Right renal pelvis (tissue), 4 donors: ENCODE data around the gene USO1. TPM values are rescaled to one million over a fixed set of nuclear protein-coding genes. Genes with fewer than 3 reads are reported as not detected.
"Not testable (repeated sequence)": the region's sequence is repeated elsewhere in the genome, so short reads cannot be mapped to it uniquely, and the experiment has no call there.

ENCODE experiments used
- DNase-seq, 4 donors: peaks; one replicate each; pipeline ENCODE4 v3.0.0-alpha.2; 2013; ENCODE audit warnings: low read depth in 4 of 4, low spot score in 3 of 4, missing footprints in 1 of 4
- polyA plus RNA-seq, 4 donors: library from polyadenylated mRNA; unstranded; fragments of 120-200 nt; gene quantifications; one replicate each; pipeline ENCODE4 v1.2.1, GENCODE V29; 2013; ENCODE audit not compliant: insufficient read length in 4 of 4

USO1 gene
- polyA plus RNA-seq, 4 donors: 80.6 to 92.5 (median 89.9) TPM

DNA sequence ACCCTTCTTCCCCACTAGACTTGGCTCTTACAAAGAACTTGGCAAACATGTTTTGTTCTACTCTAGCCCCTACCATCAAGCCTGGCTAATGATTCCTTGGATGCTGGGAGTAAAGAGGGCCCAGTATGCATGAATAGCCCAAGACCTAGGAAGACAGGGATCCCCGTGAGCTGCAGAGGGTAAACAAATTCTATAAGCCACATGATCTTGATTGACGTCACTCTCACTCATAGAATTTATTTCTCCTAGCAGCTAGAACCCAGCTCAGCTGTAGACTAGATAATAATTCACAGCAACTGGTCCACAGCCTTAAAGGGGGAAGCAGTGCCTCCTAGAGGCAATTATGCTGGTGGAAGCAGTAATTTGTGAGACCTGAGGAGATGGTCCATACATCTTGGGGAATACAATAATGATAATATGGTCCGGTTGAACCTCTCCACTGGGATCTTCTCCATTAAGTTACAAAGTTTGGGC is 16.1 kb upstream of the USO1 start:
- DNase-seq: no peak

DNA sequence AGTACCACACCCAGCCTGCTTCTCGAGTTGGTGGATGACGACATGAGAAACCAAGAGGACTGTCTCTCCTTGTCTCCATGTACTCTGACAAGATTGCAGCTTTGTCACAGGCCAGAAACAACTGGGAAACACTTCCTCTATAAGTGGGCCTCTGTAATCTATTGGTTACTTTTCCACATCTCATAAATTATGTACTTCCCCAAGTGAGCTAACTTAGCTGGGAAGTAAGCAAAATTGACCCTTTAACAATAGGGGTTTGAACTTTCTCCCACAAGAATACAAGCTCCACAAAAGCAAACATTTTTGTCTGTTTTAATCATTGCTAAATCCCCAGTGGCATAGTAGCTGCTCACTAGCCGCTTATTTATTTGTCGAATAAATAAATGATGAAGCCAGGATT is 14.1 kb upstream of the USO1 start:
- no peak for DNase-seq

DNA sequence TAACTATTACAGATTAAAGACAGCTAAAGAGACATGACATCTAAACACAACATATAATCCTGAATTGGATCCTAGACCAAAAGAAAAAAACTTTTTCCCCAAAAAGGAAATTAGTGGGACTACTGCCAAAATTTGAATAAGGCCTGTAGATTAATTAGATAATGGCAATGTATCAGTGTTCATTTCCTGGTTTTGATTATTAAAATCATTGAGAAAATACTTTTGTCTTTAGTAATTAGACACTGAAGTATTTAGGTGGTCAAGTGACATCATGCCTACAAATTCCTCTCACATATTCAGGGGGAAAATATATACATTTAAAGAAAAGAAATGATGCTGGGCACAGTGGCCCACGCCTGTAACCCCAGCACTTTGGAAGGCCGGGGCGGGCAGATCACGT is 10.4 kb upstream of the USO1 start:
- no peak for DNase-seq

DNA sequence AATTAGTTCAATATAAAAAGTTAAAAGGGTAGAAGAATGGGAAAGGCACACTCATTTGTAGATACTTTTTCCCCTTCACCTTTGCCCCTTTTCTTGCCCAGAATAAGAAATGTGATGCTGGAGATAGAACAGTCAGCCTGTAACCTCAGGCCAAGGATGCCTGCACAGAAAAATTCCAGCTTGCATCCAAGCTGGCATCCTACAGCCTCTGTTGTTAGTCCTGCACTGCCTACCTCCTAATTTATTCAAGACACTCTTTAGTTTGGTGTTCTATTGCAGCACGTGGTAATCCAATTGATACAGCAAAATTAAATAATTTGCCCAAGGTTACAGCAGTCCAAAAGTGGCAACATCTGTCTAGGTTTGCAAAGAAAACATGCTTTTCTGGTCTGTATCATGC is 9.7 kb upstream of the USO1 start:
- DNase-seq: no peak

DNA sequence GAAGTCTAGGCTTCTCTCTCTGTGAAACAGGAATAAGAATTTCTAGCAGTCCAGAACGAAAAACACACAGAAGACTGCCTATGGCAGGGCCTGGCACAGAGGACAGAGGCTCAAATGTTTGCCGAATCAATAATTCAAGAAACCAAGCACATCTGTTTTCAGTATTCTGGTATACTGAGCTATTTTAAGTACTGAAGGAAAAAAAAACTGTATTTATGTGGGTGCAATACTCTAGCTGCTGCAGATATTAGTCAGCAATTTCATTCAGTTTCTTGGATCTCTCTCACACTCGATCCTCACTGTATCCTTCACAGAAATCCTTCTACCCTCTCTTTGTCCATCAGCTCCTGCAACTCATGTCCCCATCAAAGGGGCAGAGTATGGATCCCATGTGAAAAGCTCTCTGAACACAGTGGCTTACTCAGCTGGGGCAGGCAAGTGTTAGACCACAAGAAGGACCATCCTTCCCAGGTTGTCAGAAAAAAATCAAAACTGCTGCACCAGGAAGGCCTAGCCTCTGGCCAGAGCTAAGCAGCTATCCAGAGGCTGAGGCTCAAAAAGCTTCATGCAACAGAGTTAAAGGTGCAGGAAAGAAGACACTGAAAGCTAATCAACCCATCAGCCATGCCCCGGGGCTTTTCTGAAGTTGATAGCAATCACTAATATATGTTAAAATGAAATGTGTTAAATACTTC is 9.1 kb upstream of the USO1 start:
- no peak for DNase-seq

DNA sequence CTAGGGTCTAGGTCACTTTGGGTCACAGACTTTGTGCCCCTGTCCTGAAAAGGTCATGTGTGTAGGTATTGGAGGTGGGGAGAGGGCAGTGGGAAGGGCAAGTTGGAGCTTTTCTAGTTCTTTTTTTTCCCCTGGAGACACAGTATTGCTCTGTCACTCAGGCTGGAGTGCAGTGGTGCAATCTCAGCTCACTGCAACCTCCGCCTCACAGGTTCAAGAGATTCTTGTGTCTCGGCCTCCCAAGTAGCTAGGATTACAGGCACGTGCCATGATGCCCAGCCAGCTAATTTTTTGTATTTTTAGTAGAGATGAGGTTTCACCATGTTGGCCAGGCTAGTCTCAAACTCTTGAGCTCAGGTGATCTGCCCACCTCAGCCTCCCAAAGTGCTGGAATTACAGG is 8.3 kb upstream of the USO1 start:
- not testable (repeated sequence) for DNase-seq

DNA sequence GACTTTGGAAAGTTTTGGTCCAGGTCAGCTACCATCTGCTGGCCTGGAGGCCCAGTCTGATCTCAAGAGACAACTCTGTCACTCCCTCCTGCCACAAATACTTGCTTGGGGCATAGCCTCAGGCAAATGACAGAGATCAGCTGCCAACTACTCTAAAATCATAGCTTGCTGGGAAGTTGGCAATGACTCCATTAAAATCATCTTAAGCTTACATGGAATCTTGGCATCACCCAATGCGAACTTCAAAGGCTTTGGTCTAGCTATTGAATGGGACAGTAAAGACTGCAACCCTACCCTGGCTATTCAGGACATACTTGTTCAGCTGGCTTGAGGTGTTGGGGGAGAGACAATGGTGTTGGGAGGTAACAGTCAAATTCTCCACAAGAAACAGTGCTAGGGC is 7.0 kb upstream of the USO1 start:
- DNase-seq: no peak

DNA sequence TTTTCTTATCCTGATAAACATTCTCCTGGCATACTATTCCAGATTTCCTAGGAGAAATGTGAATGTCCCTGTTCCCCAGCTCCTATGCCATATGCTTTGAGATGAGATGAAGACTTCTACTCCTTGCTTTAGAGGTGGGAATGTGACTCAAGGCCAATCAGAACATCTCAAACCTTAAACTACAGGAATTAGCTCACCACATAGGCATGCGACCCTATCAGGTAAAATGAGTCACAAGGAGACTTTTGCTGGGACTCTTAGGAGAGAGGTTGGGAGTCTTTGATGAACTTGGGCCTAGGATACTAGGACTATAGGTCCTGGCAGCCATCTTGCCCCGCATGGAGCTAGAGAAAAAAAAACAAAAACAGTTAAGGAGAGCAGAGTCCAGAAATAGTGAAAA is 5.8 kb upstream of the USO1 start:
- DNase-seq: no peak

DNA sequence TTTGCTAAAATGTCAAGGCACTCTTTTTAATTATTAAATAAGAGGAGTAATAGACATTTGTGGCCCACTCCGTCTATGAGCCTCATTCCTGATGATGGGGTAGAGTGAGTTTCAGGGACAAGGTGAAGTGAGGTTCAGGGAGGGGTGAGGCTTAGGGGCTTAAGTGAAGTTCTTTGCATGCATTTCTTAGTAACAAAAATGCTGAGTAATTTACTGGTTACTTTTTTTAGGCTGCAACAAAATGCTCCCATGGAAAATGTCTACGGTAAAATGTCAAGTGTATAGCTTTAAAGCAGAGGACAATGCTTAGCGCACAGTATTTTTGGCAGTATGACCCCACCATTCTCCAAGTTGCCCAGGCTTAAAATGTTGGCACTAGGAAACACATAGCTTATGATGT is 2.0 kb upstream of the USO1 start:
- DNase-seq: no peak

DNA sequence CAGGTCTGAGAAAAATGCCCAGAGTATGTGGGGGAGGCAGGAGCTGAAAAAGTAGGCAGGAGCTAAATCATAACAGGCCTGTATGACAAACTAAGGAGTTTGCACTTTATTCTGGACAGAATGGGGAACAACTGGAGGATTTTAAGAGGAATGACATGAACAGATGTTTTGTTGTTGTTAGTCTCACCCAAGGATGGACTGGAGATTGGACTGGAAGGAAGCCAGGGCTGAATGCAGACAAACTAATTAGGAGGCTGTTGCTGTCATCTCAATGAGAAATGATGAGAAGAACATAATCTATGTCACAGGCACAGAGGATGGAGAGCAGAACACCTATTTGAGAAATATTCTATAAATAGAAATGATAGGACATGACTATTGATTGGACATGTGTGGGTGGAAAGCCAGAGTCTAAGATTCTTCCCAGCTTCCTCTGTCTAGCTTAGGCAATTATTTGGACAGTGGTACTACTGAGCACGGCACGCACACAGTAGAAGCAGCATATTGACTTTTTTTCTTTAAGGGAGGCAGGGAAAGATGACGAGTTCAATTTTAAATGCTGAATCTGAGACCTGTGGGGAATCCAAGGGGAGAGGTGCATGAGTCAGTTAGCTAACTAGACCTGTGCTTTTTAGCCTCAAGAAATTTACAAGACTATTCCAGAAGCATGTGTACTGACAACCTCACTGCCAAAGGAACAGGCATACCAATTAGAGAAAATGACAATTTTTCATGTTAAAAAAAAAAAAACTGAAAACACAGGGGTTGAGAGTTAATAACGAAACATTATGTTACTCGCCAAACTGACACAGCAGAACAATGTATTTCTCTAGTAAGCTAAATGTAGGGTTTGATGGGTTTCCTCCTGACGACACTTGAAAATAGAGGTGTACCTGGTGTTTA is 963 bp upstream of the USO1 start:
- DNase-seq: peak in 1 of 4 donors; percentile 15

DNA sequence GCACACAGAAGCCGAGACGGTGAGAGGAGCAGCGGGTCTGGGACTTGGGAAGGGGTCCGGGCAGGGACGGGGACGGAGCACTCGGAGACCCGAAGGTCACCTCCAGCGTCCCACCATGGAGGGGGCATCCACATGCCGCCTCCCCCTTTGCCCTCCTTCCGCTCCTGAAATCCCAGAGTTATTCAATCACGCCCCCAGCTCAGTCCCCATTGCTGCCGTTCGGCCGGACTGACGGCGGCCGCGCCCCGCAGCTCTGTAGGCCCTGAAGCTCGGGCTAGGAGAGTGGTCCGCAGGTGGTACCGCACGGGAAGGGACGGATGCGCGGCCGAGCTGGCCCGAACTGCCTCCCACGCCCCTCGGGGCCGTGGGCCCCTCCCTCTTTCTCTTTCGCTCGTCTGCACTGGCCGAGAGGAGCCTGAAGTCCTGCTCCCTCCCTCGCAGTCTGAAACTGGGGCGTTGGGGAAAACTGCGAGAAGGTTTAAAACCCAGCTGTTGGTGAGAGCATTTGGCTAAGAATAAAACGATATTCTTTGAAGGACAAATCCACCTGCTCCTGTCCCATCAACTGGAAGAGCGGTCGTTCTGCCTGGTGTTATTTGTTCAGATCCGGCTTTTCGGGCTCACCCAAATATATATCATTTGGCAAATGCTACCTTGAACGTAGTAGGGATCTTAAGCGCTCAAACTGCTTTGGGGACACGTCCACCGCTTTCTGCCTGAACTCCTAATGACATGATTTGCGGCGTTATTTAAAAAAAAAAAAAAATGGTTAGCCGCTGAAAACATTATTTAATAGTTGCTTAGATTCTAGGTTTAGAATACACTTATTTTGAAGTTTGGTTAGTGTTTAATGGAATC is 719 bp downstream of the USO1 start:
- DNase-seq: peak; percentile 53 to 75 (median 58)

DNA sequence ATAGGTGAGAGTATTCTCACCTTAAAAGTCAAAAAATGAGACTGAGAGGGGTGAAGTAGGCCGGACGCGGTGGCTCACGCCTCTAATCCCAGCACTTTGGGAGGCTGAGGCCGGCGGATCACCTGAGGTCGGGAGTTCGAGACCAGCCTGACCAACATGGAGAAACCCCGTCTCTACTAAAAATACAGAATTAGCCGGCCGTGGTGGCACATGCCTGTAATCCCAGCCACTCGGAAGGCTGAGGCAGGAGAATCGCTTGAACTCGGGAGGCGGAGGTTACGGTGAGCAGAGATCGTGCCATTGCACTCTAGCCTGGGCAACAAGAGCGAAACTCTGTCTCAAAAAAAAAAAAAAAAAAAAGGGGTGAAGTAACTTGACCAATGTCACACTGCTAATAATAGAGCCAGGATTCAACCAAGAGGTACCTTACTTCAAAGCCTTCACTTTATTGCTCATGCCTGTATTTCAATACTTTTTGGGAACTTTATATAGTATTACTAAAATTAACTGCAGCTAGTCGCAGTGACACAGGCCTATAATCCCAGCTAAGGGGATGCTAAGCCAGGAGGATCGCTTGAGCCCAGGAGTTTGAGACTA is 1.7 kb downstream of the USO1 start:
- DNase-seq: not testable (repeated sequence)

DNA sequence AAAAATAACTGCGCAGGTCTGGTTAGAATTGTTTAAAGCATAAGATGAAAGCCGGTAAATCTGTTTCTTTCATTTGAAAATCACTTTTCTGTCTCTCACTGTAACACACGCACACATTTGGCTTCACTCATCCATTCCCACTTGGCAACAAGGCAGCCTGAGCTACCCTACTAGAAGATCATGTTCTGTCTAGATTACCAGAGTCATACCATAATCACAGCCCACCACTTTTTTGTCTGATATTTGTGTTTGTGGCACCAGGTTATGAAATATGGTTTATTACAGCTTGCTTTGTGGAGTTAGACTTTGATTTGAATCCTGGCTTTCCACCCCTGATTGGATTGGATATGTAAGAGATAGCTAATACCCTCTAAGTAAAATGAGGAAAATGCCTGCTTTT is 2.2 kb downstream of the USO1 start:
- DNase-seq: no peak

DNA sequence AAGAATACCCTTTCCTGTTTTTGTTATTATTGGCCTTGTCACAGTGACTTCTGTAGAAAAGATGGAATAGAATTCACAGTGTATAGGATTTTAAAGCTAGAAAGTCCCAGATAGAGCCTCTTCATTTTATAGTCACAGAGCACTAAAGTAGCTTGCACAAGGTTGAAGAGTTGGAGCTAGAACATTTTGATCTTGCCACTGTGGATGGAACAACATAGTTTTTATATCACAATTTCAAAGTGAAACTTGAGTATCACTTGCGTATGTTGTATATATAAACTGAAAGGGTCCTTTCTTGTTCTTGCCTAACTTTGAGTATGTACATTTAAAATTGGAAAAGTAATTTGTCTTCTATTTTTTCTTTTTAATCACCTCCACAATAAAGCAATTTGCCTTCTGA is 2.7 kb downstream of the USO1 start:
- DNase-seq: no peak

DNA sequence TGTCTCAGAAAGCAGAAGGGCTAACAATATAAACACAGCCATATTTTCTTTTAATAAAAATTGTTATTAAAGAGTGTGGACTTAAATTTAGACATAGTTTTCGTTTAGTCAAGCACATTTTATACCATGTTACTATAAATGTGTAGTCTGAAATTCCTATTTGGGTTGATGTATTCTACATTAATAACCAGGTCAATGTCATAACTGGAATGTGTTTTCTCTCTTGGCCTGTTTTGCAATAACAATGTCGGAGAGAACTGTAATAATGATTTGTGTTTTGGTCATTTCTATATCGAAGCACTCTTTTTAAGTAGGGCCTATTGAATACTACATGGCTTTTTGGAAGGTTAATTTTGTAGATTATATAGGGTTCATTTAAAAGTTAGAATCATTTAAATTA is 5.5 kb downstream of the USO1 start:
- DNase-seq: no peak

DNA sequence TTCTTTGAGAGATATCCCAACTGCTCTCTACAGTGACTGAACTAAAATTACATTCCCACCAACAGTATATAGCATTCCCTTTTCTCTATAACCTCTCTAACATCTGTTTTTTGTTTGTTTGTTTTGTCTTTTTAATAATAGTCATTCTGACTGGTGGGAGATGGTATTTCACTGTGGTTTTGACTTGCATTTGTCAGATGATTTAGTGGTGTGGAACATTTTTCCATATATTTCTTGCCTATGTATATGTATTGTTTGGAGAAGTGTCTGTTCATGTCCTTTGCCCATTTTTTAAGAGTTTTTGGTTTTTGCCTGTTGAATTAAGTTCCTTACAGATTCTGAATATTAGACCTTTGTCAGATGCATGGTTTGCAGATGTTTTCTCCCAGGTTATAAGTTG is 9.0 kb downstream of the USO1 start:
- no peak for DNase-seq

DNA sequence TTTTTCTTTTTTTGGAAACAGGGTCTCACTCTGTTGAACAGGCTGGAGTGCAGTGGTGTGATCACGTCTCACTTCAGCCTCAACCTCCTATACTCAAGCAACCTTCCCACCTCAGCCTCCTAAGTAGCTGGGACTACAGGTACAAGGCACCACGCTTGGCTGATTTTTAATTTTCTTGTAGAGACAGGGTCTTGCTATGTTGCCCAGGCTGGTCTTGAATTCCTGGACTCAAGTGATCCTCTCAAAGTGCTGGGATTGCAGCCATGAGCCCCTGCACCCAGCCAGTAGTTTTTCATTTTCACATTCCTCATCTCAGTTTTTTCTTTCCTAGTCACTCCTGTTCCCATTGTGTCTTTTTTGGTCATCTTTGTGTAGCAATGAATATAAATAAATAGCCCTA is 11.1 kb downstream of the USO1 start:
- no peak for DNase-seq

DNA sequence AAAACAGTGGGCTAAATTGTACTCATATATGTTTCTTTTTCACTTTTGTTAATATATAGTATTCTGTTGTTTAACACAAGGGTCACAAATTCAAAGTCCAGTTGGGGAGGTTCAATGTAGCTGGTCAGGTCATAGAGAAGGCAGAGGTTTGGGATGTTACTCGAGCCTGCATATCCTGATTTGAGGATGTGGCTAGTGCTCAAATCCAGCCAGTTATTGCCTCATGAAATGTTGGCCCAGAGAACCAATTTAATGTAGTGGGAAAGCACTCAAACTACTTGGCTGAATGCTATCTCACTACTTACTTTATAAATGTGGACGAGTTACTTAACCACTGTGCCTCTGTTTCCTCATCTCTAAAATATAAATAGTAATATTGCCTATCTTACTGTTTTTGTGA is 12.5 kb downstream of the USO1 start:
- no peak for DNase-seq

DNA sequence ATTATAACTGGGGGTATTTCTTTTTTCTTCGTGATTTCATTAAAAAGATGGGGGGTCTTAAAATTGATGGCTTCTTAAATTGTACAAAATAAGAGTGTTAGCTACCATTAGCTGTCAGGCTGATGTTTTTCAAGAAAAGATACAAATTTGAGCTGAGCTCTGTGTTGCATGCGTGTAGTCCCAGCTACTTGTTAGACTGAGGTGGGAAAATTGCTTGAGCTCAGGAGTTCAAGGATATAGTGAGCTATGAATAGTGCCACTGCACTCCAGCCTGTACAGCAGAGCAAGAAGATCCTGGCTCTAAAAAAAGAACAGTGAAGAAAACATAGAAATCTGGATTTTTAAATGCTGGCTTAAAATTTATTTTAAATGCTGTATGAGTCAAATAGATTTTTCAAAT is 13.0 kb downstream of the USO1 start:
- no peak for DNase-seq

DNA sequence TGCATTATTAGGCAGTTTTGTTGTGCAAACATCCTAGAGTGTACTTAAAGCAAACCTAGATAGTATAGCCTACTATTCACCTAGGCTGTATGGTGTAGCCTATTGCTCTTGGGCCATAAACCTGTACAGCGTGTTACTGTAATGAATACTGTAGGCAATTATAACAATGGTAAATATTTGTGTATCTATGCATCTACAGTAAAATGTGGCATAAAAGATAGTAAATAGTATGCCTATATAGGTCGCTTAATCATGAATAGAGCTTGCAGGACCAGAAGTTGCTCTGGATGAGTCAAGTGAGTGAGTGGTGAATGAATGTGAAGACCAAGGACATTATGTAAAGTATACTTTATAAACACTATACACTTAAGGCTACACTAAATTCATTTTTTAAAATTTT is 16.6 kb downstream of the USO1 start:
- no peak for DNase-seq

DNA sequence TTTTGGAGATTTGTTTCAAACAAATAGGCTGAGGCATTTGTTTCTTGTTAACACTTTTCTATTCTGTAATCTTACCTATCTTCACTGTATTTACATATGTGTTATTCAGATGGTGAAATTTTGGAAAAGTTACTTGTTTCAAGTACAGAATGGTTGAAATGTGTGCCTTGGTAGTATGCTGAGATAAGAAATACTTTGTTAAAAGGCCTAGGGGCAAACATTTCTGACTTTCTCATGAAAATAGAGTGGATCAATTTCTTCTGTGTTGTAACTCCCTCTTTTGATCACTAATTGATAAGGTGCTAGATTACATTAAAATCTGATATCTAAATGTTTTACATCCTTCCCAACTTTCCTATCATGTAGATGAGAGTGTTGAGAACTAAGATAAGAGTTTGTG is 18.1 kb downstream of the USO1 start:
- DNase-seq: no peak
